Parathyroid adenoma (tissue), 2 donors: ENCODE measurements around the gene MAP1B.

Experiments used
- H2AFZ ChIP-seq: fragments of 300-600 bp; sonication (generic); one replicate; pipeline ENCODE4 v1.7.0; 2017; ENCODE audit warnings: antibody characterized with exemption, mild to moderate bottlenecking
- H3K27ac ChIP-seq: fragments of 300-600 bp; sonication (generic); one replicate; pipeline ENCODE4 v1.7.0; 2017
- H3K27me3 ChIP-seq: fragments of 300-600 bp; sonication (generic); one replicate; pipeline ENCODE4 v1.7.0; 2017; ENCODE audit warnings: low read length; ENCODE audit not compliant: control insufficient read depth, insufficient read depth
- H3K36me3 ChIP-seq: fragments of 300-600 bp; sonication (generic); one replicate; pipeline ENCODE4 v1.7.0; 2017; ENCODE audit warnings: low read length; ENCODE audit not compliant: control insufficient read depth, insufficient read depth
- H3K4me1 ChIP-seq: fragments of 300-600 bp; sonication (generic); one replicate; pipeline ENCODE4 v1.7.0; 2017; ENCODE audit warnings: control low read depth
- H3K4me2 ChIP-seq: fragments of 300-600 bp; sonication (generic); one replicate; pipeline ENCODE4 v1.7.0; 2017; ENCODE audit warnings: low read length
- H3K4me3 ChIP-seq: fragments of 300-600 bp; sonication (generic); one replicate; pipeline ENCODE4 v1.7.0; 2017; ENCODE audit warnings: low read depth, low read length
- H3K79me2 ChIP-seq: fragments of 300-600 bp; sonication (generic); one replicate; pipeline ENCODE4 v1.7.0; 2017; ENCODE audit warnings: control low read depth
- H3K9ac ChIP-seq: fragments of 300-600 bp; sonication (generic); one replicate; pipeline ENCODE4 v1.7.0; 2017; ENCODE audit warnings: mild to moderate bottlenecking
- H3K9me3 ChIP-seq: fragments of 300-600 bp; sonication (generic); one replicate; pipeline ENCODE4 v1.7.0; 2017; ENCODE audit warnings: low read length; ENCODE audit not compliant: control insufficient read depth
- CTCF ChIP-seq: fragments of 300-600 bp; sonication (generic); IDR thresholded peaks from one replicate; pipeline ENCODE4 v1.7.0; 2017; ENCODE audit warnings: antibody characterized with exemption, mild to moderate bottlenecking
- donor health status: primary hyperparathyroidism.

Gene MAP1B

GRCh38 chr5:72171667-72172066 is 64.4 kb downstream of the MAP1B start:
- H3K4me3 ChIP-seq: no peak overlapping the region
- TF ChIP-seq CTCF: no peak
- no peak overlapping the region for H2AFZ ChIP-seq
- no peaks in the 10 kb centered on the region for H3K36me3 ChIP-seq
- H3K27ac ChIP-seq: no peak overlapping the region
- no peak overlapping the region for H3K4me2 ChIP-seq
- no peaks in the 10 kb centered on the region for H3K27me3 ChIP-seq
- H3K9ac ChIP-seq: no peak overlapping the region
- no peaks in the 10 kb centered on the region for H3K9me3 ChIP-seq
- H3K4me1 ChIP-seq: no peaks in the 10 kb centered on the region
- H3K79me2 ChIP-seq: no peaks in the 10 kb centered on the region

GRCh38 chr5:72172786-72173185 is 65.5 kb downstream of the MAP1B start:
- Histone ChIP-seq H3K27ac (no peak overlapping the region), H3K4me2 (no peak overlapping the region), H2AFZ (no peak overlapping the region), H3K4me3 (no peak overlapping the region), H3K4me1 (no peaks in the 10 kb centered on the region), H3K9me3 (no peaks in the 10 kb centered on the region), H3K9ac (no peak overlapping the region), H3K36me3 (no peaks in the 10 kb centered on the region), H3K27me3 (no peaks in the 10 kb centered on the region), H3K79me2 (no peaks in the 10 kb centered on the region)
- no peak for TF ChIP-seq CTCF

GRCh38 chr5:72177538-72177937 is 70.3 kb downstream of the MAP1B start:
- no peak overlapping the region for H3K9ac ChIP-seq
- TF ChIP-seq CTCF: no peak
- no peak overlapping the region for H3K27ac ChIP-seq
- H3K4me3 ChIP-seq: no peak overlapping the region
- no peaks in the 10 kb centered on the region for H3K79me2 ChIP-seq
- H2AFZ ChIP-seq: no peak overlapping the region
- H3K9me3 ChIP-seq: no peaks in the 10 kb centered on the region
- no peaks in the 10 kb centered on the region for H3K27me3 ChIP-seq
- H3K4me2 ChIP-seq: no peak overlapping the region
- no peaks in the 10 kb centered on the region for H3K4me1 ChIP-seq
- no peaks in the 10 kb centered on the region for H3K36me3 ChIP-seq

GRCh38 chr5:72179028-72179815 is 71.9 kb downstream of the MAP1B start:
- Histone ChIP-seq H3K4me2 (no peak overlapping the region), H3K4me3 (no peak overlapping the region), H3K4me1 (no peaks in the 10 kb centered on the region), H3K36me3 (no peaks in the 10 kb centered on the region), H3K27me3 (no peaks in the 10 kb centered on the region), H3K79me2 (no peaks in the 10 kb centered on the region), H3K9ac (no peak overlapping the region), H3K27ac (no peak overlapping the region), H2AFZ (no peak overlapping the region), H3K9me3 (no peaks in the 10 kb centered on the region)
- TF ChIP-seq CTCF: no peak

- H3K9me3 ChIP-seq: no peaks in the 10 kb centered on the region
- no peak overlapping the region for H3K4me2 ChIP-seq
- no peaks in the 10 kb centered on the region for H3K79me2 ChIP-seq
- H3K4me1 ChIP-seq: no peaks in the 10 kb centered on the region
- H3K4me3 ChIP-seq: no peak overlapping the region
- H2AFZ ChIP-seq: no peak overlapping the region
- no peak overlapping the region for H3K27ac ChIP-seq
- H3K36me3 ChIP-seq: no peaks in the 10 kb centered on the region
- H3K27me3 ChIP-seq: no peaks in the 10 kb centered on the region
- H3K9ac ChIP-seq: no peak overlapping the region
- TF ChIP-seq CTCF: no peak
Measured at GRCh38 chr5:72179816-72180440, 72.7 kb downstream of the MAP1B start.
